ENCODE measurements around the gene NKX6-1.

The NKX6-1 gene

GRCh38 chr4:84498935-84499623, at the start of gene NKX6-1:
Gene NKX6-1 (minus strand): TSS chr4:84499292. CDS start chr4:84498228, 1,064 bp downstream.
- peak; percentile 45 for ATAC-seq
- no peak for DNase-seq

DNA sequence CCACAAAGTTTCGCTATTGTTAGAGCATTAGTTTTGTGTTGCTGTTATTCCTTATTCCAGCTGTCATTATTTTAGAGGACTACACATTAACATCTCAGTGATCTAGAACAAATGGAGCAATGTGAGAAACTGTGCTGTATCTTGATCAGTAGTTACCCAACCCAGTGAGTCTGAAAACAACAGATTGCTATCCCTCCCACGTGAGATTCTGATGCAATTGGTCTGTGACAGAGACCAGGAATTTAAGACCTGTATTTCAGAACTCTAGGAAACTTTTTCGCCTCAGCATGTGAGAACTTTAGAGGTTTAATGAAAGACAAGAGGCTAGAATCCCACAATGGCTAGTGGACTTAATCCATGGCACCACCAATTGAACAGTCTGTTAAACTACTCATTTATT, 48.1 kb upstream of the NKX6-1 start:
- no peak for ATAC-seq
- DNase-seq: no peak

DNA sequence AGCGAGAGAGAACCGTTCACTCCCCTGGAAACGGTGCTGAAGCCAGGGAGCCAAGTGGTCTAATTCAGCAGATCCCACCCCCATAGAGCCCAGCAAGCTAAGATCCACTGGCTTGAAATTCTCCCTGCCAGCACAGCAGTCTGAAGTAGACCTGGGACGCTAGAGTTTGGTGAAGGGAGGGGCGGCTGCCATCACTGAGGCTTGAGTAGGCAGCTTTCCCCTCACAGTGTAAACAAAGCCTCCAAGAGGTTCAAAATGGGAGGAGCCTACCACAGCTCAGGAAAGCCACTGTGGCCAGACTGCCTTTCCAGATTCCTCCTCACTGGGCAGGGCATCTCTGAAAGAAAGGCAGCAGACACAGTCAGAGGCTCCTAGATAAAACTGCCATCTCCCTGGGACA, 46.0 kb upstream of the NKX6-1 start:
- no peak for ATAC-seq
- DNase-seq: no peak

GRCh38 chr4:84535901-84536300, 36.8 kb upstream of the NKX6-1 start:
- DNase-seq (no peak), ATAC-seq (no peak)

DNA sequence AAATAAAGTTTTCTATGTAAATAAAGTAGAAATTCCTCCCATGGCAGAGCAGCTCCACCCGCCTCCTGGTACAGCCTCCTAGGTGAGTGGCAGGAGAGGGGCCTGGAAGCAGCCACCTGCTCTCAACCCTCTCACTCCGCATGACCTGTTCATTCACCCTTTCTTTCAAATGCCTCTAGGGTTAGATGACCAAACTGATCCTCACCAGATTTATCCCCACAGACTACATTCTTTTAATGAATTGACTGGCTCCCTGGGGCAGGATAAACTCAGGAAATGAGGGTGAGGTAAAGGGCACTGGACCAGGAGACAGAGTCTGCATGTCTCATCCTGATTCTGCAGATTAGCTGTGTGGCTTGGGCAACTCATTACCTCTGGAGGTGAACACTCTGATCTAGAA, 32.6 kb upstream of the NKX6-1 start:
- DNase-seq: no peak
- no peak for ATAC-seq

DNA sequence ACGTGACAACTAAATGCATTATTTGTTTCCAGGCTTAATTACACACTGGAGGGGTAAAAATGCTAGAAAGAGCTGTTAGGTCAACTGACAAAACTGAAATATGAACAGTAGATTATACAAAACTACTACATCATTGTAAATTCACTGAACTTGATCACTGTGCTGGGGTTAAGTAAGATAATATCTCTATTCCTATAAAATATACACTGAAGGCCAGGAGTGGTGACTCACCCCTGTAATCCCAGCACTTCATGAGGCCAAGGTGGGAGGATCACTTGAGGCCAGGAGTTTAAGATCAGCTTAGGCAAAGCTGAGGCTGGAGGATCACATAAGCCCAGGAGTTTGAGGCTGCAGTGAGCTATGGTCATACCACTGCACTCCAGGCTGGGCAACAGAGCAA, 31.8 kb upstream of the NKX6-1 start:
- DNase-seq: no peak

GRCh38 chr4:84530454-84530853, 31.4 kb upstream of the NKX6-1 start:
- no peak for ATAC-seq
- DNase-seq: no peak

More for the DNA sequence above, 31.8 kb upstream of the NKX6-1 start:
- ATAC-seq: no peak

DNA sequence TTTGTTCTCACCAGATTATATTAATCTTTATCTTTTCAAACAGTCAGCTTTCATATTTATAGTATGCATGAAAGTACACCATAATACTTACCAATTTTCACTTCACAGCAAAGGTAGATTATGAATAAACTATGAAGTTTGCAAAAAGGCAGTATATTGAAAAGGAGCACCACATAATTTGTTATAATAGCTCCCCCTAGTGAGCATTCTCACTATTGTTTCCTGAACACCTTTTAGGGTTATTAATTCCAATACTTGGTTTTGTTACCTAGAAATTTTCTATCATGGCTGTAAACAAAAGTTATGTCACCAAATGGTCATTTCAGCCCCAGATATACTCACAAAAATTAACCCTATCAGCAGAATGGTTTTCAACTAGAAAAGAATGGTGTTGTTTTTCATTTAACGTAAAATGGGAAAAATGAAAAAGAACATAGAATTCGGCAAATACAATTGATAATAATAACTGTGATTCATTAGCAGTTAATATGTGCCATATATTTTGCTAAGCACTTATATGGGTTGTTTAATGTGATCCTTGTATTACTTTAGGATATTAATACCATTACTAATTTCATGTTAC, 30.2 kb upstream of the NKX6-1 start:
- ATAC-seq (no peak), DNase-seq (no peak)

GRCh38 chr4:84527391-84527790, 28.3 kb upstream of the NKX6-1 start:
- no peak for ATAC-seq
- DNase-seq: no peak

GRCh38 chr4:84515075-84515474, 16.0 kb upstream of the NKX6-1 start:
- DNase-seq (no peak), ATAC-seq (no peak)

DNA sequence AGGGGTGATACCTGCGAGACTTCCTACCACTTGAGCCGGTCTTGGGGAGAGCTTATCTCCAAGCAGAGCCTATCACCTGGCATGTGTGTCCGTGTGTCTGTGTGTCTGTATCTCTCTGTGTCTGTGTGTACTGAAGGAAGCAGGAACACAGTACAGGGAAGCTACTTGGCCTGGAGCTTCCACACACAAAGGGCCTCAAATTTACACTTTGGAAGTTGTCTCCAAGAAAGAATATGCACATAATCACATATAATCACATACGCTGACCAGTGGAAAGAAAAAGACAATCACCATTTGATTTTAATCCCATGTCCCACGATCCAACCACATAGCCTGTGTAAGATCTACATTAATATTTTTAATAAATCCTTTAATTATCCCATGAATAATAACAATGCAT, 13.2 kb upstream of the NKX6-1 start:
- DNase-seq (no peak), ATAC-seq (no peak)

GRCh38 chr4:84511703-84512102, 12.6 kb upstream of the NKX6-1 start:
- DNase-seq (no peak), ATAC-seq (no peak)

DNA sequence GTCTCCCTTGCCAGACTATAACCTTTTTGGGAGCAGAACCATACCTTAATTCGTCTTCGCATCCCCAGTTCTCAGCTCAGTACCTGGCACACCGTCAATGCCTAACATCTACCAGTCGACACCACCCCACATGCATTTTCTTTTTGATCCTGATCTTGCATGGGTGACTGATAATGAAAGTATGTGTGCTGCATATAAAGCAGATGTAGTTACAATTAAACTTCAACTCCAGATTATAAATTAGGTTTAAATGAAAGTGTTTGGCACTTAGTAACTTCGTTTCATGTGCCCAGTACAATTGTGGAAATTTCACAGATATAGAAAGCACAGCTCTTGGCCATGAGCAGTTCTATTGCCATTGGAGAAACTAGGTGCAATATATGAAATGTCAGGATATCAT, 8.8 kb upstream of the NKX6-1 start:
- no peak for ATAC-seq
- no peak for DNase-seq

GRCh38 chr4:84504821-84505220, 5.7 kb upstream of the NKX6-1 start:
- DNase-seq (no peak), ATAC-seq (no peak)

DNA sequence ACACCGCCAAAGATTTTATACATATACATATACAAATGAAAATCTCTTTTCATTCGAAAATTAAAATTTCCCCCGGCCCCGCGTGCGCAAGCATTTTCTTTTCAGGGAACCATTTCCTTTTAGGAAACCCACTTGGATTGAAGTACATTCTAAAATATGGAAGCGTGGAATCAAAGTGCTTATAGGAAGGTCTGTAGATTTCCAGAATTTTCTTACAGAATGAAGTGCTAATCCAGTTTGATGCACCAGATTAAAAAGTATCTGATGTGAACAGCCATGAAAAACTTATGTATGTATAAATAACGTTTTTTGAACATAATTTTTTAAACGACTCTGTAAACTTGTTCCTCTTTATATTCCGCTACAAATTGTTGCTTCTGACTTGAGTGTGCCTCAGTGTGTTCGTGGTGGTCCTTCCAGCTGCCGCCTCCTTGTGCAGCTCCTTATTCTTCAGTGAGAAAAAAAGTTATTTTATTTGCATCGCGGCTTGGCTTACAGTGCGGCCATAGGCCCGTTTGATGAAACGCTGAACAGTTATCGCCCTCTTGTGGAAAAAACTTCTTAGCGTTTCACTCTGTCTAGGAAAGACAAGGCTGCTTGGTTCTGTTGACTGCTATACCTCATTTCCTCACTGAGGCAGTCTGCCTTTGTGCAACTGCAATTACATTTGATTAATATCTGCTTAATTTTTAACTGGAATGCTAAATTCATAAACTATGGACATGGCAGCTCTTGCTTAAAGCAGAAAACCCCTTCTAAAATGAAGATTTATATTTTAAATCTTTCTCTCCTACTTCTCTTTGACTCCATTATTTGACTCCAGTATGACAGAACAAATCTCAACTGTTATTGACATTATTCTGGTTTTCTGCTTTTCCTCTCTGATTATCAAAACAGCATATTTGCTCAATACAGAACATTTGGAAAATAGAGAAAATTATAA, 4.7 kb upstream of the NKX6-1 start:
- DNase-seq: no peak
- peak; percentile 79 for ATAC-seq

DNA sequence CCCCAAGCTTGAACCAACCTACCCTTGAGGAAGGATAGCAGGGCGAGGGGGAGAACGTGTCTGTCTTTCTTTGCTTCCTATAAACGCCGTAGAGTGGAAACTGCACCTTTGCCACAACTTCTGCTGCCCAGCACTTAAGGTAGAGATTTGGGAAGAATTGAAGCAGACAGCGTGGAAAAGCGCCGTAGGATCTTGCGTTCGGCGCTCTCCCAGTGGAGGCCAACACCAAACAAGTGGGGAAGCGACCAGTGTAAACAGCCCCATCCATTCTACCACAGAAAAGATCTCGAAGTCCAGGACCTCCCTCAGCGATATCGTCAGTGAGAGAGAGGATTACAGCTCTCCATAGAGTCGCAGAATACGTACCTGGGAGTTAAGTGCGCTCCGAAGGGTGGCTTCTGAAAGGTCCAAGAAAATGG, 3.9 kb upstream of the NKX6-1 start:
- ATAC-seq (no peak), DNase-seq (no peak)

- DNase-seq (no peak), ATAC-seq (no peak)
Measured at GRCh38 chr4:84502333-84502954, 3.4 kb upstream of the NKX6-1 start.

- no peak for DNase-seq
- no peak for ATAC-seq
Measured at GRCh38 chr4:84501721-84502267, 2.7 kb upstream of the NKX6-1 start.

DNA sequence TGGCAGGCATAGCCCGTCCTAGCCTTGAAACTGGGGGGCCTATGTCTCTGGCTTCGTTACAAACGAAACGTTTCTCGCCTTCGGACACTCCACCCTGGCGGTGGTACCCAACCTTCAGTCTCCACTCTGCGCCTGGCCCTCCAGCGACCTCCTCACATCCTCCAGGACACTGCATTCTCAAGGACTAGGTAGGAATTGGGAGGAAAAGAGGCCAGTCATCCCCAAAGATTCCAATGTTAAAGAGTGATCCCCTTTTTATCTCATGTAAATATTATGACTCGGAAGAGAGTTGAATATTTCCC, 2.1 kb upstream of the NKX6-1 start:
- ATAC-seq: no peak
- DNase-seq: no peak

DNA sequence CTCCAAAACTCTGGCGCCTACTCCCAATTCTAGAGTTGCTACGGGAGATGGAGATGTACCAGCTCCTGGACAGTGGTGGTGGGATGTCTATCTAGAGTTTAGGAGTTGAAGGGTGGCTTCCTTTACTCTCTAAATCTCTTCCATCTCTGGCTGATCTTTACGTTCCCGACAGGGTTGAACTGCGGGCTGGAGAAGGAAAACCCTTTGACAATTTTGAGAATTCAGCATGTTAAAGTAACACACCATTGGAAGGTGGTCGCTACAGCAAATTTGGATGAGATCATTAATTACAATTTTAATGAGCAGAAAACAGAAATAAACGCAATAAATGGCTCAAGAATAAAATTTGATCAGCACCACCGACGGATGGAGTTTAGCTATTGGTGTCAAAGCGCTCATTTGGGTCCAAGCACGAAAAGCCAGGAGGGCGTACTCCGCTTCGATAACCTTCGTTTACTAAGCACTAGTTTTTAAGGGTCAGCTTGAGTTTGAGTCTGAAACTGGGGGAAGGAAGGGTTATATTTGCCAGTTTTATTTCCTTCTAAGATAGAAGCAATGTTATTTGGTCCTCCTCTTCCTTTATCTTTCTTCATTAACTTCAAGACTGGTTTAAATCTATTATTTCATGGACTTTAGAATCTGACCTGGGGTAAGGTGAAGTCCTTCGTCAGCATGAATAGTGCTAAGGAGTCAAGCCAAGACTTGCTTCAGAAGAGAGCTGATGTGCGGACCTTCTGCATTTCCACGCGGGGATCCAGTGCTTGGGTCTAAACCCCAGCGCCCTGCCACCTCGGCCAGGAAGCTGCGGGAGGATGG, 1.5 kb upstream of the NKX6-1 start:
- DNase-seq: no peak
- ATAC-seq: no peak

DNA sequence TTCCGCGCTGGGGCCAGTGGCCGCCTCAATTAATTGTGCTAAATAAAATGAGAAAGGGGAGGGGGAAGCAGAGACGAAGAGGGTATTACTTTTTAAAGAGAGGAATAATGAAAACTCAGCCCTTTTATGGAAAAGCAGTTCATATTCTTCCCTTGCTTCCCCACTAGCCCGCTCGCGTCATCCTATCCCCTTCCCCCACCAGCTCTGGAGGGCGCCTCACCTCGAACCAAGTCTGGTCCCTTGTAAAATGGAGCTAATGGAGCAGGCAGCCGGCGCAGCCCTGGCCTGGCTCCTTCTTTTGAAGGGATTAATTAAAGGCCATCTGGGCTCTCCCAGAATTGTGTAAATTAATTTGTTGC, 511 bp upstream of the NKX6-1 start:
- no peak for DNase-seq
- no peak for ATAC-seq

All from stimulated activated naive CD8-positive, alpha-beta T cell treated with anti-CD3 and anti-CD28 coated beads, Interleukin-15, Interleukin-2, amounts not matched to agents 100 U/mL and 50 U/mL, for 24 hours (primary cell).